Activated CD8-positive, alpha-beta memory T cell treated with anti-CD3 and anti-CD28 coated beads, Interleukin-2, amount 50 U/mL, for 48 hours (primary cell): ENCODE results near the gene NQO1.

Experiments
- DNase-seq: peaks from one replicate; pipeline ENCODE4 v3.0.0-alpha.2; 2020

NQO1 gene

DNA sequence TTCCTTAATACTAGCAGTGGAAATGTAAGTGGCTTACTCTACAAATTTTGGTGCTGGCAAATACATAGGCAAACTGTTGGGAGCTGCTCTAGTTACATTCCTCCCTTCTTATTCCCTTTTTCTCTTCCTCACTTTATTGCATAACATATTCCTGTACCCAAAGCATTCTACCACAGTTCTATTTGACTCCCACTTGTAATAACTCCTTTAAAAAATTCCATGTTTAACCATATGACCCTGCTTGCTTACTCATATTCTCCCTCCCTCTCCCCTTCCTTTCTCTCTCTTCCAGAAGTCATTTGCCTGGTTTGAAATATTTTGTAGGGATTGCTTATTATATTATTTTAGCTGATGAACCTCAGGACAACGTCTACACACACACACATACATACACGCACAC is 22.7 kb downstream of the NQO1 start:
- DNase-seq = no peak

DNA sequence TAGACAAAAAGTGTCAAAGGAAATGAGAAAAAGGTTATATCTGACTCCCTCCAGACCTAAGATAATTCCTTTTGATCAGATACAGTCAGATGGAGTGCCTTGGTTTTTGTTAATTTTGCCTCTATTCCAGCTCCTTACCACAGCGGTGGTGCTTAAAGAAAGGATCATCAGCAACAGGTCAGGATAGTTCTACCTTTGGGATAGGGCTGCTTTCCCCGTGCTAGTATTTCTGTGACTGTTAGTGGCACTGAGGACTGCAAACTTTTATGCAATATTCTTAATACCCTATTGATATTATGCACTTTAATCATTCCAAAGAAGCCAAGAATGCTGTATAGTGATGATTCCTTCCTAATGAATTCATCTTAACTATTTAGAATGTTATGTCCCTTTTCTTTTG is 24.5 kb downstream of the NQO1 start:
- DNase-seq = no peak

- no peak for DNase-seq
Observed at GRCh38 chr16:69701452-69701851, 24.9 kb downstream of the NQO1 start.

GRCh38 chr16:69699915-69700314 is 26.4 kb downstream of the NQO1 start:
- no peak for DNase-seq

- DNase-seq = no peak
Observed at GRCh38 chr16:69698404-69698803, 28.0 kb downstream of the NQO1 start.

GRCh38 chr16:69693916-69694315 is 32.4 kb downstream of the NQO1 start:
- DNase-seq = no peak

DNA sequence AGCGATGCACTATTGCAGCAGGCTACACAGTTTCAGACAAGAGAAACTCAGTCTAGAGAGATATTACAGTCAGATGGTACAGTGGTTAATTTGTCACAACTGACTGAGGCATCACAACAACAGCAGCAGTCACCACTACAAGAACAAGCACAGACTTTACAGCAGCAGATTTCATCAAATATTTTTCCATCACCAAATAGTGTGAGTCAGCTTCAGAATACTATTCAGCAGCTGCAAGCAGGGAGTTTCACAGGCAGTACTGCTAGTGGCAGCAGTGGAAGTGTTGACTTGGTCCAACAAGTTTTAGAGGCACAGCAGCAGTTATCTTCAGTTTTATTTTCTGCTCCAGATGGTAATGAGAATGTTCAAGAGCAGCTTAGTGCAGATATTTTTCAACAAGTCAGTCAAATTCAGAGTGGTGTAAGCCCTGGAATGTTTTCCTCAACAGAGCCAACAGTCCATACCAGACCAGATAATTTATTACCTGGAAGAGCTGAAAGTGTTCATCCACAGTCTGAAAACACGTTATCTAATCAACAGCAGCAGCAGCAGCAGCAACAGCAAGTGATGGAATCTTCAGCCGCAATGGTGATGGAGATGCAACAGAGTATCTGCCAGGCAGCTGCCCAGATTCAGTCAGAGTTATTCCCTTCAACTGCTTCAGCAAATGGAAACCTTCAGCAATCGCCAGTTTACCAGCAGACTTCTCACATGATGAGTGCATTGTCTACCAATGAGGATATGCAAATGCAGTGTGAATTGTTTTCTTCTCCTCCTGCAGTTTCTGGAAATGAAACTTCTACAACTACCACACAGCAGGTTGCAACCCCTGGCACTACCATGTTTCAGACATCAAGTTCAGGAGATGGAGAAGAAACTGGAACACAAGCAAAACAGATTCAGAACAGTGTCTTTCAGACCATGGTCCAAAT is 34.1 kb downstream of the NQO1 start:
- no peak for DNase-seq

GRCh38 chr16:69688589-69688988 is 37.8 kb downstream of the NQO1 start:
- DNase-seq = no peak

- DNase-seq = no peak
Observed at GRCh38 chr16:69680358-69680757, 46.0 kb downstream of the NQO1 start.

DNA sequence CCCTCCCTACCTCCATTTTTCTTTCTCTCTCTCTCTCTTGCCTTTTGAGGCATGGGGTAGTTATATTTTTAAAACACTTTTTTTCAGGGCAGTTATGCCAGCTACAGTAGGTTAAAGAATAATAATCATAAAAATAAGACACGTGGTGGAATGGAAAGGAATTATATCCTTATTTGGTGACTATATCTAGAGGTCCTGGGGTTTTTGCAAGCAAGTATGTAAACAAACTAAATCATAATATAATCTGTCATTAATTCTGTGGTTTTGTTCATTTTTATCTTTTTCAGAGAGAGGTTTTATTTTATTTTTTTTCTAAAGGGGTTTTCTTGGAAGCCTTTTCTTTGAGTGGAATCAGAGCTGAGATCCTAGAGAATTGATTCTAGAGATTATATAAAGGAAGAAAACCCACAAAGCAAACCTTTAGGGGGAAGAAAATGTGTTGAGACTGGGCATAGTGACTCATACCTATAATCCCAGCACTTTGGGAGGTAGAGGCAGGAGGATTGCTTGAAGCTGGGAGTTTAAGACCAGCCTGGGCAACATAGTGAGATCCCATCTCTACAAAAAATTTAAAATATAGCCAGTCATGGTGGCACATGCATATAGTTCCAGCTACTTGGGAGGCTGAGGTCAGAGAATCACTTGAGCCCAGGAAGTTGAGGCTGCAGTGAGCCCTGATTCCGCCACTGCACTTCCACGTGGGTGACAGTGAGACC is 53.2 kb downstream of the NQO1 start:
- no peak for DNase-seq

DNA sequence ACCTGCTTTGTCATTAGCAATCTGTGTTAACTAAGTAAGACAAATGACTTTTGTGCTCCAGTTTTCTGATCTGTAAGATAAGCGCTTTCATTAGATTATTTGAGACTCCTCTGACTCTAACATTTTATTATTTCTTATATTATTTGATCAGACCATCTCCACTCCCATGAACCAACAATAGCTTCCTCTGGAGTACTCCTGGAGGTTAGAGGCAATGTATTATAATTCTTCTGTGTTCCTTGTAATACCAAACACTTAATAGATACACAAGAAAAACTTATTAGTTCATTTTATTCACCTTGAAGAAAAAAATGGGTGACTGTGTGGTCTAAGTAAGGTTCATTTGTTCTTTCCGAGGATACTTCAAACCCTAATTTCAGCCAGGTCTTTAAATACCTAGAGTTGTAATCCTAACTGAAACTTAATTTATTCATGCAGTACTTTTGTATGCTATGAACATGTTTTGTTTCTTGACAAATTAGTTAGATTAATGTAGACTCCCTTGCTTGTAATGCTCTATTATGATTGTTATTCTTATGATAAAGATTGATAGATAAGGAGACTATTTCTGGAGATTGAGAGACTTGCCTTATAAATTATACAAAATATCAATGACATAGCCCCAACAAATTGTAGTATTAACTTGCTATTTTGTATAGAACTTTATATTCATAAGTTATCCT is 53.9 kb downstream of the NQO1 start:
- no peak for DNase-seq

GRCh38 chr16:69669577-69669976 is 56.8 kb downstream of the NQO1 start:
- DNase-seq = no peak

DNA sequence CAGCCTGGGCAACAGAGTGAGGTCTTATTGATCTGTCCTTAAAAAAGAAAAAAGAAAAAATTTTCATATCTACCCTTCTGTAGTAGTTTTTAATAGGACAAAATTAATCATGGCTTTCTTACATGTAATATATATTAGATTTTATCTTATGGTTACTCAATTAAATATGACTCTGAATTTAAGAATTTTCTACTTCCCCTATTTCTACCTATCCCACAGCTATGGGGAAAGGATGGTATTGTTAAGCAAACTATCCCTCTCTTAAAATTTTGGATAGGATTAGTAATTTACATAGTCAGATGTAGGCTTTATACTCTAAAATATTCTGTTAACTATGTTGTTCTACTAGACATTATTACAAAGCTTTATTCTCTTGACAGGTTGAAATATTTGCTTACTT is 62.5 kb downstream of the NQO1 start:
- no peak for DNase-seq

DNA sequence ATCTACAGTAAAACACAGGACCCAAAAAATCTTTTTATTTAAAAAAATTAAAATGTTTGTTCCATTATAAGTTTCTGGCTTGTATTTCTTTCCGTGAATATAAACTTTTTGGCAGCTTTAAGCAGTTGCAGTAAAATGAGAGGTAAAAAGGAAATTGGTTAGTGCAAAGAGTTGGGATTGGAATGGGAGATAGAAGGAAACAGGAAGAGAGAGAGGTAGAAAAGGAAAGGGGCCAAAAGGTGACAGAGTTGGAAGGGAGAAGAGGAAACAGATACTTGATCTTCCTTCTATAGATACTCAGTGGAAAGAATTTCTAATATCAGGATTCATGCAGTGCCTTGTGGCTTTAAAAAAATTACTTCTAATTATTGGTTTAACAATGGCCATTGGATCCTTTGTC is 63.5 kb downstream of the NQO1 start:
- no peak for DNase-seq

DNA sequence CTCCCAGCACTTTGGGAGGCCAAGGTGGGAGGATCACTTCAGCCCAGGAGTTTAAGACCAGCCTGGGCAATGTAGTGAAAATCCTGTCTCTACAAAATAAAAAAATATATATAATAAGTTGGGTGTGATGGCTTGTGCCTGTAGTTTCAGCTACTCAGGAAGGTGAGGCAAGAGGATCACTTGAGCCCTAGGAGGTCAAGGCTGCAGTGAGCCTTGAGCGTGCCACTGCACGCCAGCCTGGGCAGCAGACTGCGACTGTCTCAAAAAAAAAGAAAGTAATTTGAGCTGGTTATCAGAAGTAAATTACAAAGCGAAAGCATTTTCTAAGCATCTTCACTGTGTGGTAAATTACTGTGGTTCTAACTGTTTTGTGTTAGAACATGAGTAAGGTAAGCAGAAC is 66.2 kb downstream of the NQO1 start:
- DNase-seq = no peak
